SK-N-SH (cell line): Measurements from ENCODE around the gene POU3F1.

ENCODE experiments used
- CTCF ChIP-seq: fragments of 200-600 bp; sonication (generic); IDR thresholded peaks from 2 replicates; pipeline ENCODE4 v1.6.1; 2017; ENCODE audit warnings: antibody characterized with exemption, mild to moderate bottlenecking, moderate library complexity
- EP300 ChIP-seq, 2 experiments: IDR thresholded peaks; 2 replicates each; pipeline versions ENCODE4 v1.4.0 to v1.6.1; 2012; ENCODE audit warnings: borderline replicate concordance in 1 of 2, low read depth in 1 of 2, low read length in 1 of 2
- JUND ChIP-seq: IDR thresholded peaks from 2 replicates; pipeline ENCODE4 v1.4.0; 2012
- MAX ChIP-seq: IDR thresholded peaks from 2 replicates; pipeline ENCODE4 v1.4.0; 2012; ENCODE audit warnings: low read depth
- MXI1 ChIP-seq: IDR thresholded peaks from 2 replicates; pipeline ENCODE4 v1.6.1; 2012; ENCODE audit warnings: mild to moderate bottlenecking, low read depth, low read length, improper control_type of control experiment
- NFIC ChIP-seq: IDR thresholded peaks from 2 replicates; pipeline ENCODE4 v1.4.0; 2012; ENCODE audit warnings: borderline replicate concordance
- PBX3 ChIP-seq: IDR thresholded peaks from 2 replicates; pipeline ENCODE4; 2012
- POLR2AphosphoS5 ChIP-seq: IDR thresholded peaks from 2 replicates; pipeline ENCODE4 v1.6.1; 2012; ENCODE audit warnings: low read depth, low read length
- RCOR1 ChIP-seq: fragments of 150-350 bp; IDR thresholded peaks from 2 replicates; pipeline ENCODE4 v1.6.1; 2017; ENCODE audit warnings: antibody characterized with exemption, low read length
- REST ChIP-seq: IDR thresholded peaks from 2 replicates; pipeline ENCODE4 v1.6.1; 2012; ENCODE audit warnings: mild to moderate bottlenecking, low read depth, low read length, moderate library complexity
- RFX5 ChIP-seq: IDR thresholded peaks from 2 replicates; pipeline ENCODE4 v1.6.1; 2012; ENCODE audit warnings: mild to moderate bottlenecking, improper control_type of control experiment, low read length
- USF2 ChIP-seq: fragments of 150-350 bp; IDR thresholded peaks from 2 replicates; pipeline ENCODE4 v1.6.1; 2017; ENCODE audit warnings: antibody characterized with exemption, low read length, low read depth, borderline replicate concordance
- YY1 ChIP-seq: IDR thresholded peaks from 2 replicates; pipeline ENCODE4 v1.4.0; 2012; ENCODE audit warnings: low read depth, mild to moderate bottlenecking

- TF ChIP-seq CTCF (no peak), MAX (no peak), YY1 (no peak), MXI1 (no peak), POLR2AphosphoS5 (no peak), USF2 (no peak), RCOR1 (no peak), EP300 (IDR thresholded peaks at IDR 0.05; ENCODE audit: borderline replicate concordance in 1 of 2, low read depth in 1 of 2, low read length in 1 of 2) (no peak), RFX5 (no peak), REST (no peak), NFIC (no peak), PBX3 (no peak), JUND (no peak)
These were observed 31.0 kb upstream of the POU3F1 start for GRCh38 chr1:38077523-38078147.
